HL-60 (cell line): ENCODE measurements around the gene SLC8A2.

Experiments
- DNase-seq, 2 experiments: peaks; one replicate each; pipeline ENCODE4 v3.0.0-alpha.2; 2010 to 2020; ENCODE audit warnings: low read depth in 1 of 2, low spot score in 1 of 2
- H3K27ac ChIP-seq: fragments of 250-450 bp; sonication (Bioruptor Pico); replicated peaks from 2 replicates; pipeline ENCODE4 v1.5.1; 2020; ENCODE audit warnings: mild to moderate bottlenecking, moderate library complexity
- H3K27me3 ChIP-seq: fragments of 250-450 bp; sonication (Bioruptor Pico); 2 replicates; pipeline ENCODE4 v1.5.1; 2021; ENCODE audit warnings: mild to moderate bottlenecking, moderate library complexity; ENCODE audit not compliant: insufficient read depth, poor library complexity, severe bottlenecking
- H3K4me3 ChIP-seq: replicated peaks from 2 replicates; pipeline ENCODE4 v1.5.1; 2011; ENCODE audit warnings: mild to moderate bottlenecking, control low read depth, low read length; ENCODE audit not compliant: insufficient read depth
- GABPA ChIP-seq: IDR thresholded peaks from 2 replicates; pipeline ENCODE4 v1.6.1; 2012; ENCODE audit warnings: low read depth
- POLR2AphosphoS5 ChIP-seq: IDR thresholded peaks from 2 replicates; pipeline ENCODE4 v1.6.1; 2012; ENCODE audit warnings: low read depth
- SPI1 ChIP-seq: IDR thresholded peaks from 2 replicates; pipeline ENCODE4 v1.6.1; 2012; ENCODE audit warnings: low read depth, mild to moderate bottlenecking, borderline replicate concordance
- TF ChIP-seq, protein P1 (sequence below): IDR thresholded peaks from 2 replicates; pipeline ENCODE4 v1.6.1; 2012; ENCODE audit warnings: low read depth; ENCODE audit not compliant: insufficient replicate concordance
- TF ChIP-seq, protein P2 (sequence below): IDR thresholded peaks from one replicate; pipeline ENCODE4 v1.5.1; 2011; ENCODE audit warnings: low read length, control low read depth, inconsistent platforms; ENCODE audit not compliant: insufficient read depth

Gene SLC8A2

GRCh38 chr19:47421844-47422395 lies 49.8 kb downstream of the SLC8A2 start:
- H3K27me3 ChIP-seq: peaks cover 63% of the 10 kb centered on the region
- DNase-seq: no peak
- no peak overlapping the region for H3K27ac ChIP-seq
- TF ChIP-seq, protein P1, sequence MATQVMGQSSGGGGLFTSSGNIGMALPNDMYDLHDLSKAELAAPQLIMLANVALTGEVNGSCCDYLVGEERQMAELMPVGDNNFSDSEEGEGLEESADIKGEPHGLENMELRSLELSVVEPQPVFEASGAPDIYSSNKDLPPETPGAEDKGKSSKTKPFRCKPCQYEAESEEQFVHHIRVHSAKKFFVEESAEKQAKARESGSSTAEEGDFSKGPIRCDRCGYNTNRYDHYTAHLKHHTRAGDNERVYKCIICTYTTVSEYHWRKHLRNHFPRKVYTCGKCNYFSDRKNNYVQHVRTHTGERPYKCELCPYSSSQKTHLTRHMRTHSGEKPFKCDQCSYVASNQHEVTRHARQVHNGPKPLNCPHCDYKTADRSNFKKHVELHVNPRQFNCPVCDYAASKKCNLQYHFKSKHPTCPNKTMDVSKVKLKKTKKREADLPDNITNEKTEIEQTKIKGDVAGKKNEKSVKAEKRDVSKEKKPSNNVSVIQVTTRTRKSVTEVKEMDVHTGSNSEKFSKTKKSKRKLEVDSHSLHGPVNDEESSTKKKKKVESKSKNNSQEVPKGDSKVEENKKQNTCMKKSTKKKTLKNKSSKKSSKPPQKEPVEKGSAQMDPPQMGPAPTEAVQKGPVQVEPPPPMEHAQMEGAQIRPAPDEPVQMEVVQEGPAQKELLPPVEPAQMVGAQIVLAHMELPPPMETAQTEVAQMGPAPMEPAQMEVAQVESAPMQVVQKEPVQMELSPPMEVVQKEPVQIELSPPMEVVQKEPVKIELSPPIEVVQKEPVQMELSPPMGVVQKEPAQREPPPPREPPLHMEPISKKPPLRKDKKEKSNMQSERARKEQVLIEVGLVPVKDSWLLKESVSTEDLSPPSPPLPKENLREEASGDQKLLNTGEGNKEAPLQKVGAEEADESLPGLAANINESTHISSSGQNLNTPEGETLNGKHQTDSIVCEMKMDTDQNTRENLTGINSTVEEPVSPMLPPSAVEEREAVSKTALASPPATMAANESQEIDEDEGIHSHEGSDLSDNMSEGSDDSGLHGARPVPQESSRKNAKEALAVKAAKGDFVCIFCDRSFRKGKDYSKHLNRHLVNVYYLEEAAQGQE: no peak
- TF ChIP-seq, protein P2, sequence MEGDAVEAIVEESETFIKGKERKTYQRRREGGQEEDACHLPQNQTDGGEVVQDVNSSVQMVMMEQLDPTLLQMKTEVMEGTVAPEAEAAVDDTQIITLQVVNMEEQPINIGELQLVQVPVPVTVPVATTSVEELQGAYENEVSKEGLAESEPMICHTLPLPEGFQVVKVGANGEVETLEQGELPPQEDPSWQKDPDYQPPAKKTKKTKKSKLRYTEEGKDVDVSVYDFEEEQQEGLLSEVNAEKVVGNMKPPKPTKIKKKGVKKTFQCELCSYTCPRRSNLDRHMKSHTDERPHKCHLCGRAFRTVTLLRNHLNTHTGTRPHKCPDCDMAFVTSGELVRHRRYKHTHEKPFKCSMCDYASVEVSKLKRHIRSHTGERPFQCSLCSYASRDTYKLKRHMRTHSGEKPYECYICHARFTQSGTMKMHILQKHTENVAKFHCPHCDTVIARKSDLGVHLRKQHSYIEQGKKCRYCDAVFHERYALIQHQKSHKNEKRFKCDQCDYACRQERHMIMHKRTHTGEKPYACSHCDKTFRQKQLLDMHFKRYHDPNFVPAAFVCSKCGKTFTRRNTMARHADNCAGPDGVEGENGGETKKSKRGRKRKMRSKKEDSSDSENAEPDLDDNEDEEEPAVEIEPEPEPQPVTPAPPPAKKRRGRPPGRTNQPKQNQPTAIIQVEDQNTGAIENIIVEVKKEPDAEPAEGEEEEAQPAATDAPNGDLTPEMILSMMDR: no peak
- TF ChIP-seq GABPA: no peak
- TF ChIP-seq SPI1: no peak
- TF ChIP-seq POLR2AphosphoS5: no peak
- H3K4me3 ChIP-seq: no peak overlapping the region

DNA sequence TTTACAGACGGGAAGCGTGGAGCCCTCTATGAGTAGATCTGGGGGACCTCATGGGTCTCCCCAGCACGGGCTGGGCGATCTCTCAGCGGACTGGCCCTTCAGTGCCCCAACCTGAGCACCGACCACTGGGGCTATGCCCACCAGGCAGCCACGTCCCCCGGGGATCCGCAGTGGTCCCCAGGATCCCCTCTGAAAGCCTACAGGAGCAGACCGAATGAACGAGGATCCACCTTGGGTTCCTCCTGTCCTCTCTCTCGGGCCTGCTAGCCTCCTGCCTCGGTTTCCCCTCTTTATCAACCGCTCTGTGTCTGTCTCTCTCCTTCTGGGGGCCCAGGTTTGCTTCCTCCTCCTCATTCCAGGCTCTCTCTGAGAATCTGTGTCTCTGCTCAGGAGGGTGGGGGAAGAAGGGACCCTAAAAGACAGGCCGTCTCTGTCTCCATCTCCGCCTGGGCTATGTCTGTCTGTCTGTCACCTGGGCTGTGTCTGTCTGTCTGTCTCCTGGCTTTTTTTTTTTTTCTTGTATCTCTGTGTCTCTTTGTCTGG lies 50.4 kb downstream of the SLC8A2 start:
- Histone ChIP-seq H3K27ac (no peak overlapping the region), H3K4me3 (no peak overlapping the region), H3K27me3 (peaks cover 68% of the 10 kb centered on the region)
- TF ChIP-seq, protein P1: no peak
- TF ChIP-seq SPI1: no peak
- TF ChIP-seq POLR2AphosphoS5: no peak
- TF ChIP-seq GABPA: no peak
- TF ChIP-seq, protein P2: no peak
- DNase-seq: no peak

GRCh38 chr19:47419789-47420188 lies 51.9 kb downstream of the SLC8A2 start:
- H3K27me3 ChIP-seq: peaks cover 75% of the 10 kb centered on the region
- H3K27ac ChIP-seq: no peak overlapping the region
- DNase-seq: no peak
- TF ChIP-seq POLR2AphosphoS5: no peak
- no peak overlapping the region for H3K4me3 ChIP-seq

- no peak within 1 kb of the TSS for H3K4me3 ChIP-seq
- no peak within 1 kb of the TSS for H3K27ac ChIP-seq
- TF ChIP-seq, protein P2: no peak
- TF ChIP-seq SPI1 (no peak), POLR2AphosphoS5 (no peak), GABPA (no peak)
- TF ChIP-seq, protein P1: no peak
- no peak for DNase-seq
- H3K27me3 ChIP-seq: peaks cover 77% of the 10 kb centered on the region
Measured at GRCh38 chr19:47419030-47419783, 52.5 kb downstream of the SLC8A2 start, which contains the start of gene MEIS3. MEIS3 (minus strand) TSS chr19:47419527; CDS start chr19:47419081, 446 bp downstream.
